K562 (cell line): ENCODE measurements around the gene CCSAP. TPM values are rescaled to one million over a fixed set of nuclear protein-coding genes. Genes with fewer than 3 reads are reported as not detected.

Source experiments
- ATAC-seq: fragments of 200-7000 bp; cut with Tn5 transposase; 3 replicates; pipeline ENCODE4 v1.9.1; 2020; ENCODE audit warnings: moderate library complexity
- BruUV-seq: library from RNA; stranded (reverse); fragments of 400-500 nt; replicated peaks from 2 replicates; lab custom pipeline; 2021; lab: Mats Ljungman, UMichigan
- CTCF ChIA-PET: fragments of 300-600 bp; formaldehyde crosslinking; extraction: SDS; loops from one replicate; lab custom pipeline; 2021; ENCODE audit warnings: low intra/inter-chr PET ratio; lab: Yijun Ruan, JAX
- POLR2A ChIA-PET: fragments of 300-600, 350-650 bp; sonication (Branson Sonifier 250); formaldehyde crosslinking; extraction: SDS; loops from one replicate; lab custom pipeline; 2021; ENCODE audit warnings: antibody characterized with exemption, inconsistent platforms; lab: Yijun Ruan, JAX
- DNase-seq, 4 experiments: peaks; one replicate each; pipeline versions ENCODE4 v3.0.0 to v3.0.0-alpha.2; 2011 to 2018; ENCODE audit warnings: low spot score in 3 of 4, mixed read lengths in 3 of 4; ENCODE audit errors: extremely low read depth in 1 of 4
- FAIRE-seq: peaks from 2 replicates; lab custom pipeline; 2011; peaks lifted over from hg19 to GRCh38; lab: Jason Lieb, UNC
- H2AFZ ChIP-seq: 2 replicates; pipeline ENCODE4 v1.6.0; 2011; ENCODE audit warnings: low read depth, low read length, control low read depth, inconsistent platforms
- H3K27ac ChIP-seq: fragments of 200-600 bp; 3 replicates; pipeline ENCODE4 v1.8.0; 2011; ENCODE audit warnings: low read depth, mild to moderate bottlenecking, control low read depth, inconsistent platforms, low read length, moderate library complexity, mixed read lengths; ENCODE audit errors: extremely low read depth
- H3K27me3 ChIP-seq, 2 experiments: fragments of 300-600 bp in 1 of 2; 2 replicates in 1 of 2; 3 replicates in 1 of 2; pipeline versions ENCODE4 v1.6.0 to v1.8.0; 2011; ENCODE audit warnings: inconsistent platforms in 2 of 2, low read length in 2 of 2, mild to moderate bottlenecking in 1 of 2, mixed read lengths in 1 of 2, moderate library complexity in 1 of 2; ENCODE audit not compliant: control insufficient read depth in 2 of 2, insufficient read depth in 2 of 2
- H3K36me3 ChIP-seq: fragments of 300-600 bp; 3 replicates; pipeline ENCODE4 v1.8.0; 2011; ENCODE audit warnings: mild to moderate bottlenecking, low read length, inconsistent platforms; ENCODE audit not compliant: control insufficient read depth, insufficient read depth
- H3K4me1 ChIP-seq, 2 experiments: fragments of 200-600 bp in 1 of 2; replicated peaks in 1 of 2; 2 replicates in 1 of 2; 3 replicates in 1 of 2; pipeline versions ENCODE4 v1.5.1 to v1.8.0; 2011; ENCODE audit warnings: inconsistent platforms in 2 of 2, low read length in 2 of 2, mild to moderate bottlenecking in 1 of 2, mixed read lengths in 1 of 2, moderate library complexity in 1 of 2; ENCODE audit not compliant: control insufficient read depth in 2 of 2, insufficient read depth in 2 of 2
- H3K4me2 ChIP-seq: 2 replicates; pipeline ENCODE4 v1.6.1; 2011; ENCODE audit warnings: low read length, control low read depth, inconsistent platforms, mixed read lengths; ENCODE audit not compliant: insufficient read depth
- H3K4me3 ChIP-seq: fragments of 200-600 bp; sonication (generic), shearing (Covaris generic); 2 replicates; pipeline ENCODE4 v1.5.1; 2016; ENCODE audit warnings: control low read depth, inconsistent platforms
- H3K79me2 ChIP-seq: fragments of 200-600 bp; 3 replicates; pipeline ENCODE4 v1.8.0; 2011; ENCODE audit warnings: low read length, inconsistent platforms; ENCODE audit not compliant: control insufficient read depth, insufficient read depth
- H3K9ac ChIP-seq, 2 experiments: 2 replicates each; pipeline versions ENCODE4 v1.6.0 to v1.6.1; 2011; ENCODE audit warnings: low read depth in 2 of 2, low read length in 2 of 2, control low read depth in 1 of 2, inconsistent platforms in 1 of 2, mild to moderate bottlenecking in 1 of 2, mixed read lengths in 1 of 2; ENCODE audit not compliant: insufficient read depth in 1 of 2
- H3K9me1 ChIP-seq: one replicate; pipeline ENCODE4 v1.6.0; 2011; ENCODE audit warnings: inconsistent platforms, mild to moderate bottlenecking, low read length, moderate library complexity; ENCODE audit not compliant: control insufficient read depth, insufficient read depth
- H3K9me3 ChIP-seq: replicated peaks from 2 replicates; pipeline ENCODE4 v1.5.1; 2011; ENCODE audit warnings: low read depth, low read length, inconsistent platforms; ENCODE audit not compliant: control insufficient read depth, insufficient read depth
- H4K20me1 ChIP-seq: replicated peaks from 2 replicates; pipeline ENCODE4 v1.6.1; 2011; ENCODE audit warnings: low read length, inconsistent platforms, mixed read lengths; ENCODE audit not compliant: control insufficient read depth, insufficient read depth
- CBX3 ChIP-seq, 2 experiments: IDR thresholded peaks; 1 replicate in 1 of 2; 2 replicates in 1 of 2; pipeline ENCODE4 v1.6.1; 2012; ENCODE audit warnings: inconsistent platforms in 2 of 2, low read length in 2 of 2, borderline replicate concordance in 1 of 2, control low read depth in 1 of 2
- CBX5 ChIP-seq: IDR thresholded peaks from 2 replicates; pipeline ENCODE4 v1.6.1; 2014; ENCODE audit warnings: low read depth, borderline replicate concordance
- ELF1 ChIP-seq: fragments of 200-800 bp; sonication (Bioruptor generic); IDR thresholded peaks from 2 replicates; pipeline ENCODE4 v1.6.1; 2016; ENCODE audit warnings: missing genetic modification characterization, missing compliant biosample characterization
- FOXJ2 ChIP-seq: fragments of 200-800 bp; sonication (Bioruptor generic); IDR thresholded peaks from 2 replicates; pipeline ENCODE4 v1.6.1; 2016; ENCODE audit warnings: missing genetic modification characterization, missing compliant biosample characterization
- HOXB6 ChIP-seq: fragments of 250-450 bp; sonication (Bioruptor Pico); IDR thresholded peaks from 2 replicates; pipeline ENCODE4 v1.5.1; 2022; ENCODE audit warnings: mild to moderate bottlenecking, borderline replicate concordance
- KLF1 ChIP-seq: fragments of 450-650 bp; IDR thresholded peaks from 2 replicates; pipeline ENCODE4 v1.6.1; 2016; ENCODE audit warnings: missing genetic modification characterization, missing compliant biosample characterization
- MAFG ChIP-seq: fragments of 450-650 bp; conservative IDR thresholded peaks from 2 replicates; pipeline ENCODE4 v1.6.1; 2016; ENCODE audit warnings: missing genetic modification characterization, missing compliant biosample characterization
- NFIX ChIP-seq: fragments of 250-450 bp; sonication (Bioruptor Pico); IDR thresholded peaks from 2 replicates; pipeline ENCODE4 v1.4.0; 2020; ENCODE audit warnings: low read depth, mild to moderate bottlenecking, moderate library complexity
- RBM25 ChIP-seq: fragments of 200-400 bp; formaldehyde crosslinking; IDR thresholded peaks from 2 replicates; pipeline ENCODE4 v1.6.1; 2018; ENCODE audit warnings: low read length, low read depth, moderate library complexity; ENCODE audit not compliant: severe bottlenecking
- RFX5 ChIP-seq: IDR thresholded peaks from 2 replicates; pipeline ENCODE4 v1.6.1; 2011; ENCODE audit warnings: low read depth, mild to moderate bottlenecking, improper control_type of control experiment, low read length
- SMAD2 ChIP-seq: fragments of 150-350 bp; IDR thresholded peaks from 2 replicates; pipeline ENCODE4 v1.6.1; 2014; ENCODE audit warnings: low read depth, mild to moderate bottlenecking, low read length
- SMARCA4 ChIP-seq: fragments of 450-650 bp; IDR thresholded peaks from 2 replicates; pipeline ENCODE4 v1.6.1; 2016
- SNRNP70 ChIP-seq: fragments of 200-400 bp; formaldehyde crosslinking; optimal IDR thresholded peaks from 2 replicates; pipeline ENCODE3; 2017; ENCODE audit warnings: low read depth, low read length
- TCF15 ChIP-seq: fragments of 250-450 bp; sonication (Bioruptor Pico); IDR thresholded peaks from 2 replicates; pipeline ENCODE4 v1.8.0; 2022; ENCODE audit warnings: moderate library complexity, mild to moderate bottlenecking, inconsistent platforms
- WGBS: fragments of 100-300 bp; shearing (Covaris generic); methylation state at CpG from one replicate; pipeline ENCODE4 v1.1.6; 2016; ENCODE audit warnings: low coverage, mixed read lengths; ENCODE audit not compliant: insufficient coverage; ENCODE audit errors: missing lambda C conversion rate; 5-methylcytosine and 5-hydroxymethylcytosine counted together
- in situ Hi-C: fragments of 300-500 bp; cut with MboI; formaldehyde crosslinking; loops from 4 replicates; pipeline ENCODE4 v1.15.0; 2018; ENCODE audit warnings: inconsistent platforms, mixed read lengths
- intact Hi-C: fragments of 100-400 bp; cut with micrococcal nuclease; formaldehyde crosslinking; loops from 2 replicates; pipeline ENCODE4 v1.14.2; 2022
- polyA plus RNA-seq, 8 experiments: library from polyadenylated mRNA; depleted of rRNA in 4 of 8; stranded (reverse) in 5 of 8; unstranded in 3 of 8; fragments of >200 nt; fragmentation: Nextera tagmentation in 2 of 8; fragmentation: Illumina TruSeq in 1 of 8; extraction: Ambion mirVana in 2 of 8; extraction: Trizol in 1 of 8; gene quantifications; 2 replicates each; pipeline versions ENCODE4 v1.2.1 to v1.2.3, GENCODE V29; 2011 to 2014; ENCODE audit warnings: inconsistent platforms in 1 of 8, missing spikeins in 1 of 8
- total RNA-seq, 7 experiments: library from RNA; depleted of rRNA in 6 of 7; stranded (reverse); fragments of >200 nt in 6 of 7; fragmentation: Illumina TruSeq in 2 of 7; extraction: Trizol in 2 of 7; gene quantifications; 2 replicates each; pipeline versions ENCODE4 v1.2.1 to v1.2.3, GENCODE V29; 2011 to 2021; ENCODE audit warnings: low replicate concordance in 1 of 7
- TF ChIP-seq, protein P1 (sequence below): IDR thresholded peaks from 2 replicates; pipeline ENCODE4 v1.6.1; 2016; ENCODE audit warnings: missing genetic modification characterization, missing compliant biosample characterization
- TF ChIP-seq, protein P2 (sequence below): fragments of 250-450 bp; sonication (Bioruptor Pico); IDR thresholded peaks from 2 replicates; pipeline ENCODE4 v1.4.0; 2020

Gene CCSAP
- total and polyA plus RNA-seq, 9 of the 15 experiments (the other 6 are each of a cell fraction or from before 2014, with no cell fraction given): 3.6 to 15.9 (median 9.5) TPM

GRCh38 chr1:229334269-229334668, 8.6 kb downstream of the CCSAP start:
- ATAC-seq (no peak), FAIRE-seq (no peak), DNase-seq (no peak)
- Histone ChIP-seq H4K20me1 (no peaks in the 10 kb centered on the region), H3K79me2 (peaks cover 64% of the 10 kb centered on the region), H3K27ac (no peak overlapping the region), H3K4me3 (no peak overlapping the region), H3K9me3 (no peaks in the 10 kb centered on the region; the same call in 1 of the 2 replicates), H3K9ac (no peak overlapping the region), H3K4me1 (peaks cover 0 to under 1% of the 10 kb centered on the region in 2 experiments; a peak in 1 of 5 replicates), H2AFZ (no peak overlapping the region), H3K4me2 (no peak overlapping the region), H3K9me1 (no peaks in the 10 kb centered on the region), H3K36me3 (peaks cover 8% of the 10 kb centered on the region; the same call in 2 of the 3 replicates), H3K27me3 (no peaks in the 10 kb centered on the region)
- intact Hi-C loops (no loop called here), in situ Hi-C loops (no loop called here)
- CTCF ChIA-PET: no interaction called here
- POLR2A ChIA-PET: interaction anchor here (1.5 kb wide), 1 partner anchor 11 kb away, joined by 4 read pairs; no protein-coding TSS in a partner anchor
- 44% methylated on average over 2 of the region's 2 CpGs for WGBS
- BruUV-seq: no TSS peak
- TF ChIP-seq TCF15 (CRISPR knock-in tag): no peak
- TF ChIP-seq RFX5: no peak
- no peak for TF ChIP-seq CBX3 (IDR thresholded peaks at IDR 0.05; ENCODE audit: borderline replicate concordance in 1 of 2, low read length in 2 of 2)
- TF ChIP-seq SMAD2: no peak
- TF ChIP-seq FOXJ2 (tag): no peak
- TF ChIP-seq MAFG (tag): no peak
- TF ChIP-seq, protein P1, sequence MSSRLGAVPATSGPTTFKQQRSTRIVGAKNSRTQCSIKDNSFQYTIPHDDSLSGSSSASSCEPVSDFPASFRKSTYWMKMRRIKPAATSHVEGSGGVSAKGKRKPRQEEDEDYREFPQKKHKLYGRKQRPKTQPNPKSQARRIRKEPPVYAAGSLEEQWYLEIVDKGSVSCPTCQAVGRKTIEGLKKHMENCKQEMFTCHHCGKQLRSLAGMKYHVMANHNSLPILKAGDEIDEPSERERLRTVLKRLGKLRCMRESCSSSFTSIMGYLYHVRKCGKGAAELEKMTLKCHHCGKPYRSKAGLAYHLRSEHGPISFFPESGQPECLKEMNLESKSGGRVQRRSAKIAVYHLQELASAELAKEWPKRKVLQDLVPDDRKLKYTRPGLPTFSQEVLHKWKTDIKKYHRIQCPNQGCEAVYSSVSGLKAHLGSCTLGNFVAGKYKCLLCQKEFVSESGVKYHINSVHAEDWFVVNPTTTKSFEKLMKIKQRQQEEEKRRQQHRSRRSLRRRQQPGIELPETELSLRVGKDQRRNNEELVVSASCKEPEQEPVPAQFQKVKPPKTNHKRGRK (tag): peak; percentile 59; the same call in 1 of the 2 replicates
- no peak for TF ChIP-seq CBX5
- no peak for TF ChIP-seq KLF1 (tag)
- TF ChIP-seq SMARCA4: no peak
- no peak for TF ChIP-seq SNRNP70
- TF ChIP-seq, protein P2, sequence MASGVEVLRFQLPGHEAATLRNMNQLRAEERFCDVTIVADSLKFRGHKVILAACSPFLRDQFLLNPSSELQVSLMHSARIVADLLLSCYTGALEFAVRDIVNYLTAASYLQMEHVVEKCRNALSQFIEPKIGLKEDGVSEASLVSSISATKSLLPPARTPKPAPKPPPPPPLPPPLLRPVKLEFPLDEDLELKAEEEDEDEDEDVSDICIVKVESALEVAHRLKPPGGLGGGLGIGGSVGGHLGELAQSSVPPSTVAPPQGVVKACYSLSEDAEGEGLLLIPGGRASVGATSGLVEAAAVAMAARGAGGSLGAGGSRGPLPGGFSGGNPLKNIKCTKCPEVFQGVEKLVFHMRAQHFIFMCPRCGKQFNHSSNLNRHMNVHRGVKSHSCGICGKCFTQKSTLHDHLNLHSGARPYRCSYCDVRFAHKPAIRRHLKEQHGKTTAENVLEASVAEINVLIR: no peak
- no peak for TF ChIP-seq HOXB6 (CRISPR knock-in tag)
- no peak for TF ChIP-seq NFIX
- no peak for TF ChIP-seq ELF1 (tag)
- peak; percentile 27 for TF ChIP-seq RBM25
